Measurements from ENCODE around the gene TTYH1.

DNA sequence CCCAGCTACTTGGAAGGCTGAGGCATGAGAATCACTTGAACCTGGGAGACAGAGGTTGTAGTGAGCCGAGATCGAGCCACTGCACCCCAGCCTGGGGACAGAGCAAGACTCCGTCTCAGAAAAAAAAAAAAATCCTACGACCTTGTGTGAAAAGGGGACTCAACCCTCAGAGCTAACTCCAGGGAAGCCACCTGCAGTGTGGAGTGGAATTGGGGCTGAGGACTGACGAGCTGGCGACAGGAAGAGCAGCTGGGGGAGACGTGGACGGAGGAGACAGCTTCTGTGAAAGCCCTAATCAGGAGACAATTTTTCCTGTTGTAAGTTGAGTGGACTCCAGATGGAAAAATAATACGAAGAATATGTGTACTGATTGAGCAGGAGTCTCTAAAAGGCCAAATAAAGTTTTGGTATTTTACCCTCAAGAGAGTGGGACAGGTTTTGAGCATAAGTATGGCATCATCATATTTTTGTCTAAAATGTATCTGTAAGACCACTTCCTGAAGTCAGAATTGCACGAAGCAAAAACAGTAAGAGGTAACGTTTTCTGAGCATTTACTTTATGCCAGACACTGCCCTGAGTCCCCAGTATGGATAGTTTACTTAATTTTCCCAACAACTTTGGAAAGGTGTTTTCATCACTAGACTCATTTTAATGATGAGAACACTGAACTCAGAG is 38.5 kb upstream of the TTYH1 start:
- TF ChIP-seq EZH2 (IDR thresholded peaks at IDR 0.05): no peak
- no peak for TF ChIP-seq POLR2AphosphoS5 (IDR thresholded peaks at IDR 0.05; ENCODE audit: borderline replicate concordance, low read depth, low read length)
